ENCODE data around the gene SRRM2.

GRCh38 chr16:2771496-2772402, 19.3 kb downstream of the SRRM2 start:
- TF ChIP-seq POLR2AphosphoS5 (IDR thresholded peaks at IDR 0.05) (no peak), POLR2A (IDR thresholded peaks at IDR 0.05) (no peak)
